SK-N-SH treated with all-trans-retinoic acid at 6 μM for 48 hours (cell line): Measurements from ENCODE around the gene KLHL4.

Experiments
- ATAC-seq: fragments of 200-7000 bp; cut with Tn5 transposase; 3 replicates; pipeline ENCODE4 v1.9.1; 2020; ENCODE audit warnings: mild to moderate bottlenecking, moderate library complexity
- ARNTL ChIP-seq: fragments of 450-650 bp; formaldehyde crosslinking; IDR thresholded peaks from 2 replicates; pipeline ENCODE4 v1.5.0; 2020; ENCODE audit warnings: low read depth, mild to moderate bottlenecking, moderate library complexity, borderline replicate concordance
- BACH2 ChIP-seq: fragments of 250-450 bp; sonication (Bioruptor Pico); IDR thresholded peaks from 2 replicates; pipeline ENCODE4 v1.9.0; 2021; ENCODE audit warnings: mild to moderate bottlenecking, borderline replicate concordance
- CSDC2 ChIP-seq: fragments of 250-450 bp; sonication (Bioruptor Pico); IDR thresholded peaks from 2 replicates; pipeline ENCODE4 v1.5.0; 2020; ENCODE audit warnings: mild to moderate bottlenecking, moderate library complexity
- CSRNP3 ChIP-seq: fragments of 250-450 bp; sonication (Bioruptor Pico); IDR thresholded peaks from 2 replicates; pipeline ENCODE4 v1.5.1; 2021; ENCODE audit warnings: mild to moderate bottlenecking, moderate library complexity
- GLIS3 ChIP-seq: fragments of 250-450 bp; sonication (Bioruptor Pico); IDR thresholded peaks from 2 replicates; pipeline ENCODE4 v1.5.0; 2020; ENCODE audit warnings: mild to moderate bottlenecking, moderate library complexity
- ISL1 ChIP-seq: fragments of 250-450 bp; sonication (Bioruptor Pico); IDR thresholded peaks from 2 replicates; pipeline ENCODE4 v2.1.2; 2022; ENCODE audit warnings: mild to moderate bottlenecking, moderate library complexity
- OSR1 ChIP-seq: fragments of 250-450 bp; sonication (Bioruptor Pico); IDR thresholded peaks from 2 replicates; pipeline ENCODE4 v1.8.0; 2022; ENCODE audit warnings: moderate library complexity, mild to moderate bottlenecking, inconsistent platforms
- PPARA ChIP-seq: fragments of 250-450 bp; sonication (Bioruptor Pico); IDR thresholded peaks from 2 replicates; pipeline ENCODE4 v1.5.0; 2020; ENCODE audit warnings: mild to moderate bottlenecking, borderline replicate concordance
- RARB ChIP-seq: fragments of 250-450 bp; sonication (Bioruptor Pico); IDR thresholded peaks from 2 replicates; pipeline ENCODE4 v1.8.0; 2021; ENCODE audit warnings: mild to moderate bottlenecking, moderate library complexity
- SNAI2 ChIP-seq: fragments of 250-450 bp; sonication (Bioruptor Pico); IDR thresholded peaks from 2 replicates; pipeline ENCODE4 v1.5.0; 2020; ENCODE audit warnings: mild to moderate bottlenecking, moderate library complexity
- TCF4 ChIP-seq: fragments of 250-450 bp; sonication (Bioruptor Pico); IDR thresholded peaks from 2 replicates; pipeline ENCODE4 v1.8.0; 2021; ENCODE audit warnings: mild to moderate bottlenecking, moderate library complexity, borderline replicate concordance
- TSHZ2 ChIP-seq: fragments of 250-450 bp; sonication (Bioruptor Pico); IDR thresholded peaks from 2 replicates; pipeline ENCODE4 v1.5.0; 2020; ENCODE audit warnings: mild to moderate bottlenecking, moderate library complexity
- ZC3H10 ChIP-seq: fragments of 250-450 bp; sonication (Bioruptor Pico); IDR thresholded peaks from 2 replicates; pipeline ENCODE4 v1.5.1; 2021; ENCODE audit warnings: mild to moderate bottlenecking, moderate library complexity
- ZFP3 ChIP-seq: fragments of 250-450 bp; sonication (Bioruptor Pico); IDR thresholded peaks from 2 replicates; pipeline ENCODE4 v1.5.0; 2020; ENCODE audit warnings: mild to moderate bottlenecking, moderate library complexity
- ZFP30 ChIP-seq: fragments of 450-650 bp; formaldehyde crosslinking; IDR thresholded peaks from 2 replicates; pipeline ENCODE4 v1.5.0; 2022; ENCODE audit warnings: mild to moderate bottlenecking, moderate library complexity
- ZNF565 ChIP-seq: fragments of 450-650 bp; formaldehyde crosslinking; conservative IDR thresholded peaks from 2 replicates; pipeline ENCODE4 v1.5.0; 2020; ENCODE audit warnings: low read depth, mild to moderate bottlenecking, moderate library complexity
- ZNF70 ChIP-seq: fragments of 450-650 bp; formaldehyde crosslinking; IDR thresholded peaks from 2 replicates; pipeline ENCODE4 v1.5.0; 2020; ENCODE audit warnings: mild to moderate bottlenecking, moderate library complexity
- ZNF8 ChIP-seq: fragments of 450-650 bp; formaldehyde crosslinking; IDR thresholded peaks from 2 replicates; pipeline ENCODE4 v1.5.0; 2020; ENCODE audit warnings: mild to moderate bottlenecking, moderate library complexity
- TF ChIP-seq, protein P1 (sequence below): fragments of 250-450 bp; sonication (Bioruptor Pico); IDR thresholded peaks from 2 replicates; pipeline ENCODE4 v1.5.1; 2020; ENCODE audit warnings: low read depth, mild to moderate bottlenecking, moderate library complexity

The KLHL4 gene

GRCh38 chrX:87706134-87706533, 188.5 kb downstream of the KLHL4 start:
- no peak for ATAC-seq
- TF ChIP-seq ARNTL (CRISPR knock-in tag) (no peak), ZNF8 (no peak), ZC3H10 (CRISPR knock-in tag) (no peak), GLIS3 (CRISPR knock-in tag) (no peak), ZNF565 (no peak), PPARA (no peak), CSRNP3 (CRISPR knock-in tag) (no peak), RARB (no peak), ISL1 (CRISPR knock-in tag) (no peak), ZFP30 (CRISPR knock-in tag) (no peak), ZNF70 (CRISPR knock-in tag) (no peak), TSHZ2 (CRISPR knock-in tag) (no peak), SNAI2 (CRISPR knock-in tag) (no peak), CSDC2 (CRISPR knock-in tag) (no peak), TCF4 (CRISPR knock-in tag) (no peak)

GRCh38 chrX:87710580-87710979, 193.0 kb downstream of the KLHL4 start:
- ATAC-seq = no peak
- no peak for TF ChIP-seq PPARA
- no peak for TF ChIP-seq ISL1 (CRISPR knock-in tag)
- no peak for TF ChIP-seq RARB
- TF ChIP-seq ZFP3 (CRISPR knock-in tag) = no peak
- TF ChIP-seq, protein P1, sequence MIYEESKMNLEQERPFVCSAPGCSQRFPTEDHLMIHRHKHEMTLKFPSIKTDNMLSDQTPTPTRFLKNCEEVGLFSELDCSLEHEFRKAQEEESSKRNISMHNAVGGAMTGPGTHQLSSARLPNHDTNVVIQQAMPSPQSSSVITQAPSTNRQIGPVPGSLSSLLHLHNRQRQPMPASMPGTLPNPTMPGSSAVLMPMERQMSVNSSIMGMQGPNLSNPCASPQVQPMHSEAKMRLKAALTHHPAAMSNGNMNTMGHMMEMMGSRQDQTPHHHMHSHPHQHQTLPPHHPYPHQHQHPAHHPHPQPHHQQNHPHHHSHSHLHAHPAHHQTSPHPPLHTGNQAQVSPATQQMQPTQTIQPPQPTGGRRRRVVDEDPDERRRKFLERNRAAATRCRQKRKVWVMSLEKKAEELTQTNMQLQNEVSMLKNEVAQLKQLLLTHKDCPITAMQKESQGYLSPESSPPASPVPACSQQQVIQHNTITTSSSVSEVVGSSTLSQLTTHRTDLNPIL (CRISPR knock-in tag) = no peak
- TF ChIP-seq OSR1 = no peak
- no peak for TF ChIP-seq SNAI2 (CRISPR knock-in tag)
- TF ChIP-seq BACH2 (CRISPR knock-in tag) = no peak
